Eye (tissue), 1 donor: ENCODE results near the gene PYHIN1.

Experiments
- DNase-seq: peaks from one replicate; pipeline ENCODE4 v3.0.0-alpha.2; 2015

Gene PYHIN1

DNA sequence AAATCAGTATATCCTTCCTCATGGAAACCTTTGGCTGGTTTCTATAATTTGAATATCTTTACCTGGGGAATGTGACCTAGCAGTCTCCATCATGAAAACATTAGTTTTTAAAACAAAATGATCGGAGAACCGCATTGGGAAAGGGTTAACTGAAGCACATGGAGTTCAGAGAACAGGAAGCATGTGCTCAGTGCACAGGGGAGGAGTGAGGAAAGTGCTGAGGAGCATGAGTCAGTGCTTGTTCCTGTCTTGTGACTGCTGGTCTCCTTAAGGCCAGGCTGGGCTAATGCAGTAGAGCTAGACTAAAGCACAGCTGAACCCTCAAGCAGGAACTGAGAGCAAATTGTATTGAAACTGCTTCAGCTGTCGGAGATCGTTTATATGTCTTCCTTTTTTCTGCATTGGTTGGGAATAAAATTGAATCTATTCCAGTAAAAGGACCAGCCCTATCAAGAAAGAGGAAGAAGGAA, 84.1 kb downstream of the PYHIN1 start:
- no peak for DNase-seq

GRCh38 chr1:159023723-159024122, 92.4 kb downstream of the PYHIN1 start:
- no peak for DNase-seq

DNA sequence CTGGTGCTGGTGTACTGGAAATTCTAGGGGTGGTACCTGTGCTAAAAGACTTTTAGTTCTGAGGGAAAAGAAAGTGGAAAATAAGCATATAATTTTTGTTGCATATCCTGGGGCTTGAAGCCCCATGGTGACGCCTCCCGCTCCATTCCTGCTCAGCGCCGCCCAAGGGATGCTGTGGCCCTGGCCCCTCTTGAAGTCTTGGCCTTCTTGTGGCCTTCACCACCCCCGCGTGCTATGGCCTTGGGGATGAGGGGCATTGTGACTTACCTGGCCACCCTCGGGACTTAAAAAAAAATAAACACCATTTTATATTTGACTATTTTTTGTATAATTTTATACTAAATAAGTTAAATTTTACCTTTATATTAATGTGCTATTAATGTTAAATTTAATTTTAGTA, 93.7 kb downstream of the PYHIN1 start:
- no peak for DNase-seq
